GM18867 (cell line): ENCODE measurements around the gene APOC3.

Experiments used
- ATAC-seq: cut with Tn5 transposase; IDR thresholded peaks from one replicate; pipeline ENCODE4 v1.9.1; 2021; ENCODE audit warnings: mild to moderate bottlenecking, moderate library complexity; ENCODE audit not compliant: unreplicated experiment

APOC3 gene

GRCh38 chr11:116843661-116844060 lies 14.0 kb downstream of the APOC3 start:
- no peak for ATAC-seq

GRCh38 chr11:116844722-116845121 lies 15.0 kb downstream of the APOC3 start:
- ATAC-seq, result no peak

- no peak for ATAC-seq
Measured at GRCh38 chr11:116847612-116848011, 17.9 kb downstream of the APOC3 start.

- no peak for ATAC-seq
Measured at GRCh38 chr11:116849060-116849459, 19.4 kb downstream of the APOC3 start.

- ATAC-seq, result no peak
Measured at GRCh38 chr11:116849486-116849885, 19.8 kb downstream of the APOC3 start.

GRCh38 chr11:116851626-116852025 lies 21.9 kb downstream of the APOC3 start:
- ATAC-seq, result no peak

- no peak for ATAC-seq
Measured at GRCh38 chr11:116852261-116853031, 22.7 kb downstream of the APOC3 start.

- ATAC-seq, result peak; percentile 97
Measured at GRCh38 chr11:116853461-116854073, 23.9 kb downstream of the APOC3 start.

- ATAC-seq, result no peak
Measured at GRCh38 chr11:116855413-116855812, 25.7 kb downstream of the APOC3 start.

- ATAC-seq, result no peak
Measured at GRCh38 chr11:116856423-116856822, 26.7 kb downstream of the APOC3 start.

- no peak for ATAC-seq
Measured at GRCh38 chr11:116857316-116857715, 27.6 kb downstream of the APOC3 start.

GRCh38 chr11:116857936-116858335 lies 28.2 kb downstream of the APOC3 start:
- no peak for ATAC-seq

- ATAC-seq, result no peak
Measured at GRCh38 chr11:116859175-116859574, 29.5 kb downstream of the APOC3 start.

- no peak for ATAC-seq
Measured at GRCh38 chr11:116860303-116860702, 30.6 kb downstream of the APOC3 start.

GRCh38 chr11:116861539-116861938 lies 31.8 kb downstream of the APOC3 start:
- ATAC-seq, result no peak

- ATAC-seq, result no peak
Measured at GRCh38 chr11:116862185-116862584, 32.5 kb downstream of the APOC3 start.

GRCh38 chr11:116862951-116863350 lies 33.2 kb downstream of the APOC3 start:
- no peak for ATAC-seq

GRCh38 chr11:116864531-116864930 lies 34.8 kb downstream of the APOC3 start:
- no peak for ATAC-seq

GRCh38 chr11:116865696-116866095 lies 36.0 kb downstream of the APOC3 start:
- ATAC-seq, result no peak

GRCh38 chr11:116866804-116867455 lies 37.2 kb downstream of the APOC3 start:
- ATAC-seq, result no peak

GRCh38 chr11:116867619-116868018 lies 37.9 kb downstream of the APOC3 start:
- no peak for ATAC-seq

GRCh38 chr11:116868066-116868465 lies 38.4 kb downstream of the APOC3 start:
- ATAC-seq, result no peak
